SIG-M5 treated with dmso at 0.1 percent for 504 hours (cell line): ENCODE measurements around the gene RBPJL.
A peak's percentile ranks its signal among the peaks of the same experiment; 100 is the strongest.
"Not testable (repeated sequence)": the region's sequence is repeated elsewhere in the genome, so short reads cannot be mapped to it uniquely, and the experiment has no call there.

Experiments
- DNase-seq: peaks from one replicate; lab custom pipeline; 2025; ENCODE audit not compliant: unreplicated experiment; lab: John Stamatoyannopoulos, UW

RBPJL gene

GRCh38 chr20:45341579-45341938, 34.9 kb downstream of the RBPJL start:
- DNase-seq: no peak

- DNase-seq: peak; percentile 11
Measured at GRCh38 chr20:45341939-45342854, 35.6 kb downstream of the RBPJL start.

- no peak for DNase-seq
Measured at GRCh38 chr20:45342855-45343531, 36.4 kb downstream of the RBPJL start.

- peak; percentile 42 for DNase-seq
Measured at GRCh38 chr20:45343532-45344167, 37.0 kb downstream of the RBPJL start.

- DNase-seq: peak; percentile 69
Measured at GRCh38 chr20:45344168-45344860, 37.7 kb downstream of the RBPJL start.

GRCh38 chr20:45345104-45345936, 38.7 kb downstream of the RBPJL start:
- peak; percentile 33 for DNase-seq

GRCh38 chr20:45346291-45346718, 39.7 kb downstream of the RBPJL start:
- DNase-seq: no peak

GRCh38 chr20:45346851-45347250, 40.2 kb downstream of the RBPJL start:
- no peak for DNase-seq

GRCh38 chr20:45347297-45347935, 40.8 kb downstream of the RBPJL start:
- no peak for DNase-seq

GRCh38 chr20:45347936-45348778, 41.5 kb downstream of the RBPJL start, which contains the start of gene SDC4:
SDC4 (minus strand) TSS chr20:45348424; CDS start chr20:45348384, 40 bp downstream.
- DNase-seq: peak; percentile 24

- no peak for DNase-seq
Measured at GRCh38 chr20:45350217-45350616, 43.6 kb downstream of the RBPJL start.

GRCh38 chr20:45350795-45351194, 44.2 kb downstream of the RBPJL start:
- not testable (repeated sequence) for DNase-seq

GRCh38 chr20:45352729-45353128, 46.1 kb downstream of the RBPJL start:
- DNase-seq: no peak

- no peak for DNase-seq
Measured at GRCh38 chr20:45353746-45354145, 47.1 kb downstream of the RBPJL start.

- DNase-seq: no peak
Measured at GRCh38 chr20:45354423-45355208, 48.0 kb downstream of the RBPJL start.

- DNase-seq: peak; percentile 16
Measured at GRCh38 chr20:45355209-45356084, 48.8 kb downstream of the RBPJL start.
